GM12873 (cell line): ENCODE measurements around the gene SCGB2B2.

ENCODE experiments used
- CTCF ChIP-seq: IDR thresholded peaks from 2 replicates; pipeline ENCODE4 v1.5.1; 2012; ENCODE audit warnings: low read depth, mild to moderate bottlenecking, moderate library complexity, low read length, control low read depth; ENCODE audit not compliant: insufficient read depth; ENCODE audit errors: missing control alignments

The SCGB2B2 gene

GRCh38 chr19:34678085-34678412 lies 1.1 kb upstream of the SCGB2B2 start:
- TF ChIP-seq CTCF: no peak

GRCh38 chr19:34677386-34678084 lies 576 bp upstream of the SCGB2B2 start, which contains the start of gene ZNF302:
TSS of gene ZNF302 (plus strand) at chr19:34677678. CDS start at chr19:34678805, 1,127 bp downstream.
- no peak for TF ChIP-seq CTCF

- no peak for TF ChIP-seq CTCF
Observed at GRCh38 chr19:34675919-34676318, 1.0 kb downstream of the SCGB2B2 start.

GRCh38 chr19:34675250-34675649 lies 1.7 kb downstream of the SCGB2B2 start:
- TF ChIP-seq CTCF: no peak

GRCh38 chr19:34673590-34673989 lies 3.4 kb downstream of the SCGB2B2 start:
- no peak for TF ChIP-seq CTCF

GRCh38 chr19:34671972-34672371 lies 5.0 kb downstream of the SCGB2B2 start:
- TF ChIP-seq CTCF: no peak

- TF ChIP-seq CTCF: no peak
Observed at GRCh38 chr19:34669305-34669704, 7.7 kb downstream of the SCGB2B2 start.
